ENCODE measurements around the gene SLC39A5.

GRCh38 chr12:56260921-56261320 is 31.1 kb downstream of the SLC39A5 start:
- TF ChIP-seq RAD21 (IDR thresholded peaks at IDR 0.05; ENCODE audit: low read length) = no peak
- TF ChIP-seq POLR2AphosphoS5 (IDR thresholded peaks at IDR 0.05; ENCODE audit: low read depth, low read length) = no peak
- TF ChIP-seq TAF1 (IDR thresholded peaks at IDR 0.05; ENCODE audit: borderline replicate concordance, low read depth, low read length) = no peak
- TF ChIP-seq CTCF (IDR thresholded peaks at IDR 0.05) = no peak
- no peak for TF ChIP-seq SIN3A (IDR thresholded peaks at IDR 0.05; ENCODE audit: borderline replicate concordance, low read depth, low read length)
- TF ChIP-seq EZH2phosphoT487 (IDR thresholded peaks at IDR 0.05; ENCODE audit: borderline replicate concordance, low read depth) = no peak
- TF ChIP-seq EP300 (IDR thresholded peaks at IDR 0.05; ENCODE audit: borderline replicate concordance in 1 of 2, low read depth in 1 of 2, low read length in 1 of 2) = no peak
- no peak for TF ChIP-seq NRF1 (IDR thresholded peaks at IDR 0.05; ENCODE audit: low read depth, low read length)
- no peak for TF ChIP-seq FOXJ3 (CRISPR knock-in tag; IDR thresholded peaks at IDR 0.05)
- TF ChIP-seq MEF2A (IDR thresholded peaks at IDR 0.05; ENCODE audit: borderline replicate concordance, low read depth) = no peak
- no peak for TF ChIP-seq PBX3 (IDR thresholded peaks at IDR 0.05)
- TF ChIP-seq RFX5 (IDR thresholded peaks at IDR 0.05; ENCODE audit: low read length) = no peak
